Caco-2 (cell line): ENCODE results near the gene ST8SIA3. TPM values are rescaled to one million over a fixed set of nuclear protein-coding genes. Genes with fewer than 3 reads are reported as not detected.

ENCODE experiments used
- BruUV-seq: library from RNA; stranded (reverse); fragments of 400-500 nt; replicated peaks from 2 replicates; lab custom pipeline; 2021; lab: Mats Ljungman, UMichigan
- CTCF ChIA-PET: fragments of 300-600 bp; sonication (Branson Sonifier 250); formaldehyde crosslinking; loops from one replicate; lab custom pipeline; 2022; ENCODE audit warnings: antibody characterized with exemption; lab: Charles Lee
- POLR2A ChIA-PET: fragments of 300-600 bp; sonication (Branson Sonifier 250); formaldehyde crosslinking; loops from one replicate; lab custom pipeline; 2022; ENCODE audit warnings: antibody characterized with exemption; lab: Charles Lee
- DNase-seq, 2 experiments: peaks; one replicate each; pipeline versions ENCODE4 v3.0.0 to v3.0.0-alpha.2; 2020 to 2022
- H3K27me3 ChIP-seq: replicated peaks from 2 replicates; pipeline ENCODE4 v1.6.0; 2011; ENCODE audit warnings: low read length; ENCODE audit not compliant: control insufficient read depth, insufficient read depth
- H3K36me3 ChIP-seq: 2 replicates; pipeline ENCODE4 v1.5.1; 2011; ENCODE audit warnings: low read length; ENCODE audit not compliant: control insufficient read depth, insufficient read depth
- H3K4me1 ChIP-seq: fragments of 250-450 bp; sonication (Bioruptor Pico); 2 replicates; pipeline ENCODE4 v1.5.1; 2020; ENCODE audit warnings: mild to moderate bottlenecking
- H3K4me3 ChIP-seq: 2 replicates; pipeline ENCODE4 v1.5.1; 2011; ENCODE audit warnings: low read depth, mild to moderate bottlenecking, control low read depth, low read length
- H3K9me3 ChIP-seq: fragments of 250-450 bp; sonication (Bioruptor Pico); 2 replicates; pipeline ENCODE4 v1.5.1; 2020; ENCODE audit warnings: mild to moderate bottlenecking, moderate library complexity
- H3K27ac Mint-ChIP-seq: one replicate; pipeline ENCODE4 v1.8.0; 2022; ENCODE audit warnings: mixed read lengths; ENCODE audit not compliant: unreplicated experiment
- H3K27me3 Mint-ChIP-seq: one replicate; pipeline ENCODE4 v1.8.0; 2022; ENCODE audit warnings: mixed read lengths; ENCODE audit not compliant: insufficient read depth, unreplicated experiment
- H3K36me3 Mint-ChIP-seq: one replicate; pipeline ENCODE4 v1.8.0; 2022; ENCODE audit warnings: mild to moderate bottlenecking, mixed read lengths; ENCODE audit not compliant: insufficient read depth, unreplicated experiment
- H3K4me1 Mint-ChIP-seq: one replicate; pipeline ENCODE4 v1.8.0; 2022; ENCODE audit warnings: low read depth, mixed read lengths; ENCODE audit not compliant: unreplicated experiment
- H3K4me3 Mint-ChIP-seq: one replicate; pipeline ENCODE4 v1.8.0; 2022; ENCODE audit warnings: mild to moderate bottlenecking, moderate library complexity, mixed read lengths; ENCODE audit not compliant: unreplicated experiment
- H3K9me3 Mint-ChIP-seq: one replicate; pipeline ENCODE4 v1.8.0; 2022; ENCODE audit warnings: mixed read lengths; ENCODE audit not compliant: unreplicated experiment
- CTCF ChIP-seq, 2 experiments: fragments of 200-600 bp in 1 of 2; IDR thresholded peaks; 1 replicate in 1 of 2; 2 replicates in 1 of 2; pipeline versions ENCODE4 v1.5.1 to v1.8.0; 2011 to 2022; ENCODE audit warnings: antibody characterized with exemption in 1 of 2, control low read depth in 1 of 2, inconsistent platforms in 1 of 2, low read depth in 1 of 2, low read length in 1 of 2, mild to moderate bottlenecking in 1 of 2, moderate library complexity in 1 of 2; ENCODE audit not compliant: insufficient read depth in 1 of 2, severe bottlenecking in 1 of 2, unreplicated experiment in 1 of 2
- intact Hi-C: fragments of 100-400 bp; cut with micrococcal nuclease; formaldehyde crosslinking; loops from one replicate; pipeline ENCODE4 v1.10.0; 2022; ENCODE audit not compliant: unreplicated experiment
- total RNA-seq: library from RNA; stranded (reverse); gene quantifications from 2 replicates; pipeline ENCODE4 v1.2.3, GENCODE V29; 2022

Gene ST8SIA3
- total RNA-seq, 1 experiment from 2014 or later: not detected

- POLR2A ChIA-PET: no interaction called here
- Histone ChIP-seq H3K36me3 (no peaks in the 10 kb centered on the region), H3K9me3 (no peaks in the 10 kb centered on the region), H3K27me3 (no peaks in the 10 kb centered on the region), H3K4me1 (no peaks in the 10 kb centered on the region), H3K4me3 (no peak overlapping the region)
- no peak for TF ChIP-seq CTCF (IDR thresholded peaks at IDR 0.05; ENCODE audit: insufficient read depth in 1 of 2, low read depth in 1 of 2, low read length in 1 of 2, severe bottlenecking in 1 of 2, unreplicated experiment in 1 of 2)
- intact Hi-C loops: no loop called here
- H3K4me1 Mint-ChIP-seq: no peaks in the 10 kb centered on the region
- no peak overlapping the region for H3K27ac Mint-ChIP-seq
- no TSS peak for BruUV-seq
- H3K36me3 Mint-ChIP-seq: no peaks in the 10 kb centered on the region
- H3K9me3 Mint-ChIP-seq: no peaks in the 10 kb centered on the region
- CTCF ChIA-PET: no interaction called here
- H3K27me3 Mint-ChIP-seq: peaks cover 11% of the 10 kb centered on the region
- DNase-seq: no peak
- no peak overlapping the region for H3K4me3 Mint-ChIP-seq
Observed at GRCh38 chr18:57372444-57372843, 20.1 kb downstream of the ST8SIA3 start.

- Mint-ChIP-seq H3K27me3 (peaks cover 11% of the 10 kb centered on the region), H3K36me3 (no peaks in the 10 kb centered on the region), H3K4me1 (no peaks in the 10 kb centered on the region), H3K9me3 (no peaks in the 10 kb centered on the region), H3K27ac (no peak overlapping the region), H3K4me3 (no peak overlapping the region)
- no TSS peak for BruUV-seq
- H3K4me3 ChIP-seq: no peak overlapping the region
- no peaks in the 10 kb centered on the region for H3K9me3 ChIP-seq
- POLR2A ChIA-PET: no interaction called here
- TF ChIP-seq CTCF (IDR thresholded peaks at IDR 0.05; ENCODE audit: insufficient read depth in 1 of 2, low read depth in 1 of 2, low read length in 1 of 2, severe bottlenecking in 1 of 2, unreplicated experiment in 1 of 2): no peak
- H3K27me3 ChIP-seq: no peaks in the 10 kb centered on the region
- CTCF ChIA-PET: no interaction called here
- no peaks in the 10 kb centered on the region for H3K36me3 ChIP-seq
- intact Hi-C loops: no loop called here
- H3K4me1 ChIP-seq: no peaks in the 10 kb centered on the region
- DNase-seq: no peak
Observed at GRCh38 chr18:57373017-57373416, 20.7 kb downstream of the ST8SIA3 start.

- ChIA-PET POLR2A (no interaction called here), CTCF (no interaction called here)
- Mint-ChIP-seq H3K36me3 (no peaks in the 10 kb centered on the region), H3K4me3 (no peak overlapping the region), H3K27me3 (peaks cover 8% of the 10 kb centered on the region), H3K27ac (no peak overlapping the region), H3K9me3 (no peaks in the 10 kb centered on the region), H3K4me1 (no peaks in the 10 kb centered on the region)
- no TSS peak for BruUV-seq
- no peak for DNase-seq
- no peak for TF ChIP-seq CTCF (IDR thresholded peaks at IDR 0.05; ENCODE audit: insufficient read depth in 1 of 2, low read depth in 1 of 2, low read length in 1 of 2, severe bottlenecking in 1 of 2, unreplicated experiment in 1 of 2)
- Histone ChIP-seq H3K4me1 (no peaks in the 10 kb centered on the region), H3K4me3 (no peak overlapping the region), H3K36me3 (no peaks in the 10 kb centered on the region), H3K9me3 (no peaks in the 10 kb centered on the region), H3K27me3 (no peaks in the 10 kb centered on the region)
- intact Hi-C loops: no loop called here
Observed at GRCh38 chr18:57376503-57376902, 24.1 kb downstream of the ST8SIA3 start.
